NCI-H524 treated with DMSO at 0.1 percent for 48 hours (cell line): ENCODE results near the gene LNX1.
"Not testable (repeated sequence)": the region's sequence is repeated elsewhere in the genome, so short reads cannot be mapped to it uniquely, and the experiment has no call there.

Source experiments
- DNase-seq: peaks from one replicate; lab custom pipeline; 2025; lab: John Stamatoyannopoulos, UW

The LNX1 gene

GRCh38 chr4:53459548-53459947, 131.7 kb downstream of the LNX1 start:
- no peak for DNase-seq

DNA sequence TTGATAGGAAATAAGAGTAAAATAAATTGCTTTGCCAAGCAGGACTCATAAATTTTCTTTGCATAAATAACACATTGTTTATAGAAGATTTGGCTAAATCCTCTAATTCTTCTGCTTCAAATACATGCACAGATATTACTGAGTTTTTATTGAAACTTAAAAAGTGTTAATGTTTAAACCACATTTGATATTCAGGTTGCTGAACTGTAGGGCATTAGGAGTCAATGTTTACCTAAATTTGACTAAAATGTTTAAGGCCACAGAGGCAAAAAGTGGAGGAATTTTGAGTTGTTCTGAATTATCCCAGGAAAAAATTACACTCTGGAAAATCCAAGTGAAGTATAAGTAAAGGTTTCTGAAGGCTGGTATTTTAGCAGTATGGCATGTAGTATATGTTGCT, 135.1 kb downstream of the LNX1 start:
- no peak for DNase-seq

GRCh38 chr4:53455766-53456165, 135.5 kb downstream of the LNX1 start:
- DNase-seq = no peak

DNA sequence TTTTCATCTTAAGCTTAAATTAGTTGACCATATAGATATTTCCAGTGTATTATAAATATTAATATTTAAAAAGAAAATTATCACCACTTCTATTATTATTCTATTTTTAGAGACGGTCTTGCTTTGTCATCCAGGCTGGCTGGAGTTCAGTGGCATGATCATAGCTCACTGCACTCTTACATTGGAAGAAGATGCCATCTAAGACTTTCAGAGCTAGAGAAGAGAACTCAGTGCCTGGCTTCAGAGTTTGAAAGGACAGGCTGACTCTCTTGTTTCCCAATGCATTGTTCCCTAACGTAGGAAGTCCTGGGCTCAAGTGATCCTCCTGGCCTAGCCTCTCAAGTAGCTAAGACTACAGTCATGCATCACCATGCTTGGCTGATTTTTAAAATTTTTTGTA, 137.9 kb downstream of the LNX1 start:
- DNase-seq = no peak

GRCh38 chr4:53450773-53451172, 140.5 kb downstream of the LNX1 start:
- no peak for DNase-seq

- no peak for DNase-seq
Observed at GRCh38 chr4:53444954-53445353, 146.3 kb downstream of the LNX1 start.

DNA sequence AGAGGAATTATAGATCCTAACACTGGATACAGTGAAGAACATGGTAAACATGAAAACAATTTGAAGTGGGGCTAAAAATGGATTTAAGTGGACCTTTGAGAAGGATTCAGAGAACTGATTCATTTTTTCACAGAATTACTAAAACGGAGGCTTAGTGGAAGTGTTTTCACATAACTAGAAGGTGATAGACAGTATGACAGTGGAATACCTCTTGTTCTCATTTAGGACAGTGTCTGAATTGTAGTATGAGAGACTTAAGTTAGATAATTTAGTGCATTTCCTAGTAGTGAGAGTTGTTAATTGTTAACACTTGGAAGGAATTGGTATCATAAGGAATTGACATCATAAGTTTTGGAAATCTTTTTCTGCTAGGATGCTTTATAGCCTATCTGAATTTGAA, 149.7 kb downstream of the LNX1 start:
- DNase-seq = no peak

DNA sequence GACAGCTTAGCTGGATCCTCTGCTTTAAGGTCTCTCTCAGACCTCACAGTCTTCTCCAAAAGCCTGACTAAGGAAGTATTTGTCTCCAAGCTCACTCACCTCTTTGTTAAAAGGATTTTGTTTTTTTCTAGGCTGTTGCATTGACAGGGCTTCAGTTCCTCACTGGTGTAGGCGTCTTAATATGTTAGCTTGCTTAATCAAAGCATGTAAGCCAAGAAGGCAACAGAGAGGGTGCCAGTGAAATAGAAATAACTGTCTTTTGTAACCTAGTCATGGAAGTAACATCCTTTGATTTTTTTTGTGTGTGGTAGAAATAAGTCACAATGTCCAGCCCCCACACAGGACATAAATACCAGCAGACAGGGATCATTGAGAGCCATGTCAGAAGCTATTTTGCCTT, 155.0 kb downstream of the LNX1 start:
- DNase-seq = no peak

- no peak for DNase-seq
Observed at GRCh38 chr4:53432528-53433424, 158.5 kb downstream of the LNX1 start.

DNA sequence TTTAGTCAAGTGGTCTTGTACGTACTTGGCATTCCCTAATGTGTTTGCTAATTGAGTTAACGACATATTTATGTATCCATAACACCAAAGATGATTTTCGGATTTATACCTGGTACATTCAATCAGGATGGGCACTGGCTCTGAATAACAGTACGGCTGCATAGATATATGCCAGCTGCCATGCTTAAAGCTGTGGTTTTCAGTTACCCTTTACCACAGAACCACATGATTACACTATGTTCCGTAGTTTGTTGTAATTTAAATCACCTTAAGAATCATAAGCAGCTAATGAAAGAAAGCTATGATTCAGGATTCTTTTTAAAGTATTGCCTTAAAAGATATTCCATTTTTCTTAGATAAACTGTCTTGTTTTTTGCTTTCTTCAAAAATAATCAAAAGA, 160.2 kb downstream of the LNX1 start:
- DNase-seq = no peak

DNA sequence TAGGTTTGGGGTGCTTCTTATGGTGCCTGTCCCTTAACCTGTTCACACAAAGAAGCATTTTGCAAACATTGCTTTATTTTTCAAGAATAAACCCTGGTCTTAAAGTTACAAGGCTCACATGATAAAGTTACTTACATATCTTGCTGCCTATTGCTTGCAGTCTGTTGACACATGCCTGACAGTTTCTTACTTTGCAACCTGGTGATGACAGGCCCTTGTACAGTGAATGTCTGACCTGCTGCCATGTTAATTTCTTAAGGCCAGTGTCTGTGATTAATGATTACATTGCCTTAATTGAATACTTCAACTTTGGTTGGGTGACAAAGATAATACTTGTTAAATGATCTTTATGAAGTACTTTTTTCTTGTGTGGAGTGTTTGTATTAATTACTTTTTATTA, 163.9 kb downstream of the LNX1 start:
- no peak for DNase-seq

DNA sequence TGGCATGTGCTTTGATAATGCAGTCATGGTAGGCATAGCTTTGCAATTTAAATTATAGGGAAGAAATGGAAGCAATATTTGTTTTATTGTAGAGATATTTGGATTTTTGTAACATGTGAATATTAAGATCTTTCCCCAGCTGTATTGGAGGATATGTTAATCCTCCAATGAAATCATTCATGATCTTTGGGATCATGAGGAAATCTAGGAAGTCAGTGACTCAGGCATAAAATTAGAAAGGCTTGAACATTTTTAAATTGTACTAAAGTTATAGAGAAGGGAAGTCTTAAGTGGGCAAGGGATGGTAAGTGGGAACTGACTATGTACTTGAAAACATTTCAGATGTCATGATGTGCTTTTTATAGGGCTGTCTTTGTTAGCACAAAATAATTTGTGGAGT, 167.0 kb downstream of the LNX1 start:
- DNase-seq = no peak

DNA sequence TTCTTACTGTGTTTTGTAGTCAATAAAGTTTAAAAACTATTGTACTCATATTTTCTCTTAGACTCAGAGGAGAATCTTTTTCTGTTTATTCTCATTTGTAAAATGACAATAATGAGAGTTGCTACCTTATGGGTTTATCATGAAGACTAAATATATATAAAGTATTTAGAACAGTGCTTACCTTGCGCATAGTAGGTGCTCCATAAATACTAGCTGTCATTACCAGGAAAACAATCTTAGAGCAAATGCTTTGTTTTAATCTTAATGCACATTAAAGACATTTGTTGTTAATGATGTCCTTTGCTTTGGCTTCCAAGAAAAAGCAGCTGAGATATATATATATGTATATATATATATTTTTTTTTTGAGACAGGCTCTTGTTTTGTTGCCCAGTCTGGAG, 168.9 kb downstream of the LNX1 start:
- DNase-seq = no peak

- no peak for DNase-seq
Observed at GRCh38 chr4:53421791-53422190, 169.5 kb downstream of the LNX1 start.

GRCh38 chr4:53419208-53419607, 172.1 kb downstream of the LNX1 start:
- no peak for DNase-seq

- not testable (repeated sequence) for DNase-seq
Observed at GRCh38 chr4:53409479-53409878, 181.8 kb downstream of the LNX1 start.
